HG03196 (cell line): Measurements from ENCODE around the gene SH3GL3.

Experiments used
- ATAC-seq: cut with Tn5 transposase; IDR thresholded peaks from one replicate; pipeline ENCODE4 v1.9.1; 2021; ENCODE audit not compliant: unreplicated experiment

SH3GL3 gene

GRCh38 chr15:83458381-83458780 is 11.2 kb downstream of the SH3GL3 start:
- ATAC-seq: no peak

- ATAC-seq: no peak
Observed at GRCh38 chr15:83462026-83462425, 14.9 kb downstream of the SH3GL3 start.

DNA sequence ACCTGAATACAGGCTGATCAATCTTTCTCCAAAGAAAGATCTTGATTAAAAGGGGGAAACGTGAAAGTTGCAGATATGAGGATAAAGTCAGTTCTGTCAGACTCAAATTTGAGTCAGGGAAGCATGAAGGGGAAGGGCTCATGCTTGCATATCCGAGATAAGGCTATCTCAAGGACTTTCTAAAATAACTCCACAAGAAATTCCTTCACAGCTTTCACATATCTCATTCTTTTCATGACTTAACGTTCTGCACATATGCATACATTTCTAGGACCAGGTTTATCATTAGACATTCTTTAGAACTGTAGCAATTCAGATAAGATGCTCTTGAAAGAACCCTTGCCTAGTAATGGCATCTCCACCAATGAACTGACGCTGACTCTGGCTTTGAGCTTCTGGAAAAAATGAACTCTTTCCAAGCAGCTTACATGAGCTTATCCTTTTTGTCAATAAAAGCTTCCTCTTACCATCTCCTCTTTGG is 15.9 kb downstream of the SH3GL3 start:
- ATAC-seq: no peak

GRCh38 chr15:83470887-83471286 is 23.7 kb downstream of the SH3GL3 start:
- no peak for ATAC-seq

- ATAC-seq: no peak
Observed at GRCh38 chr15:83471307-83471866, 24.2 kb downstream of the SH3GL3 start.

GRCh38 chr15:83472151-83472550 is 25.0 kb downstream of the SH3GL3 start:
- ATAC-seq: no peak

GRCh38 chr15:83472797-83473196 is 25.7 kb downstream of the SH3GL3 start:
- no peak for ATAC-seq

- no peak for ATAC-seq
Observed at GRCh38 chr15:83474578-83474977, 27.4 kb downstream of the SH3GL3 start.

DNA sequence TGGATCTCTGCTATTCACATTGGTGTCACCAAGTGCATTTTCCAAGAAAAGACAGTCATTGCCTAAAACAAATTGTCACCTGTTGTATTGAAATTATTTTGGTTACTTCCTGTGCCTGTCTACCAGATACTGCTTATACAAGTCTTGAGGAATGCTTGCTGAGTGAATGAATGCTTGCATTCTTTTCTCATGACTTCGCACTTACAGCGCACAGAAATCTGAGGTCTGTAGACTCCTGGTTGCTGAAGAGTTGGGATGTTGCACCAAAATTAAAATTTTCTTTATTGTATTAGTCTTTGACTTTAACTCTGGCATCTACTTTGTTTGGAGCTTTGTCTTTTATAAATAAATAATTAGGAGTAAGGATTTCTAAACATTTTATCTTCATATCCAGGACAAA is 28.4 kb downstream of the SH3GL3 start:
- no peak for ATAC-seq

DNA sequence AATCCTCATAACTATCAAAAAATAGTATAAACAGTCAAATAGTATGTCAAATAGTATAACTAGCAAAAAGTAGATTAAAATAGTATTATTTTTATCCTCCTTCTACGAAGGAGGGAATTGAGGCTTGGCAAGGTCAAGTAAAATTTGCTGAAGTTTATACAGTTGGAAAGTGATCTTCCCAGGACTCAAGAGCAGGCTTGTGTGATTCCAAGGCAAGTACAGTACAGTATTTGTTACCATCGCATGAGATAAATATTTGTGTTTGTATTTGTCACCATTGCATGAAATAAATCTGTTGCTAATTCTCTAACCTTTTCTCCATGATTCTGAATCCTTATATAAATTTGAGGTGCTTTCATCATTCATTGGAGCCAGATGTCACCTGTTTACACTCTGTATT is 28.9 kb downstream of the SH3GL3 start:
- ATAC-seq: no peak

DNA sequence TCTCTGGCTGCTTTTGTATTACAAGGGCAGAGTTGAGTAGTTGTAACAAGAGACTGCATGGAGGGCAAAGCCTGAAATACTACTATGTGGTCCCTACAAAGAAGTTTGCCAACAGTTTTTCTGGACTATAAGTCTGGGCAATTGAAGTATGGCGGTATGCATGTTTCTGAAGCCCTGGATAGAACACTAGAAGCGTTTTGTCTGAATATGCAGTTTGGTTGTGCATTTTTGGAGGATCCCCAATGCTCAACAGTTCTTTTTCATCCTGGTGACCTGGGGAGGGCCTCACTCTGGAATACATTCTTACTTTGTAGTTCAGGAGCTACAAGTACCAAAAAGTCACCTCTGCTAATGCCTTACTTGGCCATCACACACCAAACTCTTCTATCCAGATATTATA is 29.6 kb downstream of the SH3GL3 start:
- no peak for ATAC-seq

GRCh38 chr15:83477172-83477807 is 30.1 kb downstream of the SH3GL3 start:
- ATAC-seq: no peak

- no peak for ATAC-seq
Observed at GRCh38 chr15:83477808-83478537, 30.8 kb downstream of the SH3GL3 start.

- ATAC-seq: no peak
Observed at GRCh38 chr15:83483612-83484011, 36.5 kb downstream of the SH3GL3 start.

GRCh38 chr15:83484636-83485035 is 37.5 kb downstream of the SH3GL3 start:
- no peak for ATAC-seq

- no peak for ATAC-seq
Observed at GRCh38 chr15:83486363-83486762, 39.2 kb downstream of the SH3GL3 start.

- ATAC-seq: no peak
Observed at GRCh38 chr15:83487519-83487918, 40.4 kb downstream of the SH3GL3 start.

- no peak for ATAC-seq
Observed at GRCh38 chr15:83489690-83490089, 42.5 kb downstream of the SH3GL3 start.

- no peak for ATAC-seq
Observed at GRCh38 chr15:83491486-83491885, 44.3 kb downstream of the SH3GL3 start.

DNA sequence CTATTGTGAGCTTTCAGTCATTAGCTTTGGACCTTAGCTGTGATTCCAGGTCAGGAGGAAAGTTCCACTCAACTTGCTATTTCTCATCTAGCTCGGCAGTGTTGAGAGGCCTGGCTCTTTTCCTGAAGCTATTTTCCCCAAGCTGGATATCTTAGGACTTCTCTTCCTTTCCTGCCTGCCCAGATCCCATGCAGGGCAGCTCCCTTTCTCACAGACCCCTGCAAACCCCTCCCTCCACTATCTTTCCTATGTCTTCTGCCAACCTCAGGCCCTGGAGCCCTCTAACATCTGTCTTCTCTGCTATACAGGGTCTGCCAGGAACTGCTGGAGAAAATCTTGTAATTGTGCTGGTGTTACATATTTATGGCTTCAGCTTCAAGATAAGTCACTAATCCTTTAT is 49.6 kb downstream of the SH3GL3 start:
- no peak for ATAC-seq

GRCh38 chr15:83498374-83498773 is 51.2 kb downstream of the SH3GL3 start:
- no peak for ATAC-seq

DNA sequence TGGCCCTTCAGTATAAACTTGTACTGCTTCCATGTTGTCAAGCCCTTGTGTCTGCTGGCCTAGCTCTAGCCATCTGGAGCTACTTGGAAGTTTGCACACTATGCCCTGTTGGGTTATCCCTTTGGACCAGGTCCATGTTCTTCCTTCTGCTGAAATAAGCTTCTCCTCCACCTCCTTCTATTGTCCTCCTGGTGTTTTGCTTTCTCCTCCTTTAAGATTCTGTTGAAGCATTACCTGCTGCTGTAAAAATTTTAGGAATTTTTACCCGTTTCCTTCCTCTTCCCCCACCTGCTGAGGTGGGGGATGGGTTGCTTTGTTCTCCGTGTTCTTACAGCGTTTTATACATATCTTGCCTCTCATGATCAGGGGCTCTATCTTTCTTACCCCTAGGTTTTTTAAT is 51.7 kb downstream of the SH3GL3 start:
- no peak for ATAC-seq
